SW480 (cell line): ENCODE data around the gene COL4A2.

Experiments
- DNase-seq: peaks from one replicate; pipeline ENCODE4 v3.0.0-alpha.2; 2016; ENCODE audit warnings: low spot score

Gene COL4A2

GRCh38 chr13:110354715-110355473 lies 47.8 kb downstream of the COL4A2 start:
- DNase-seq = no peak

GRCh38 chr13:110356362-110356761 lies 49.3 kb downstream of the COL4A2 start:
- no peak for DNase-seq

GRCh38 chr13:110358381-110358780 lies 51.3 kb downstream of the COL4A2 start:
- no peak for DNase-seq

- no peak for DNase-seq
These were observed 52.8 kb downstream of the COL4A2 start for GRCh38 chr13:110359840-110360301.

- no peak for DNase-seq
These were observed 53.5 kb downstream of the COL4A2 start for GRCh38 chr13:110360598-110360997.

- no peak for DNase-seq
These were observed 54.4 kb downstream of the COL4A2 start for GRCh38 chr13:110361365-110361911.

GRCh38 chr13:110363010-110363409 lies 55.9 kb downstream of the COL4A2 start:
- DNase-seq = no peak

GRCh38 chr13:110364081-110364480 lies 57.0 kb downstream of the COL4A2 start:
- DNase-seq = no peak

- DNase-seq = no peak
These were observed 58.8 kb downstream of the COL4A2 start for GRCh38 chr13:110365876-110366275.

GRCh38 chr13:110366733-110367132 lies 59.6 kb downstream of the COL4A2 start:
- DNase-seq = no peak

GRCh38 chr13:110367620-110368019 lies 60.5 kb downstream of the COL4A2 start:
- no peak for DNase-seq

- no peak for DNase-seq
These were observed 61.3 kb downstream of the COL4A2 start for GRCh38 chr13:110368408-110368807.

- DNase-seq = no peak
These were observed 62.3 kb downstream of the COL4A2 start for GRCh38 chr13:110369400-110369799.

- no peak for DNase-seq
These were observed 64.7 kb downstream of the COL4A2 start for GRCh38 chr13:110371550-110372465.

GRCh38 chr13:110372676-110373075 lies 65.6 kb downstream of the COL4A2 start:
- no peak for DNase-seq

GRCh38 chr13:110373617-110374016 lies 66.5 kb downstream of the COL4A2 start:
- no peak for DNase-seq

GRCh38 chr13:110374431-110375370 lies 67.6 kb downstream of the COL4A2 start:
- DNase-seq = no peak

- DNase-seq = no peak
These were observed 69.0 kb downstream of the COL4A2 start for GRCh38 chr13:110376120-110376519.

GRCh38 chr13:110377178-110377825 lies 70.2 kb downstream of the COL4A2 start:
- DNase-seq = no peak

GRCh38 chr13:110377826-110378201 lies 70.7 kb downstream of the COL4A2 start:
- no peak for DNase-seq

- DNase-seq = no peak
These were observed 72.3 kb downstream of the COL4A2 start for GRCh38 chr13:110379358-110379757.
